Nucleus accumbens (tissue), 56 donors: Measurements from ENCODE around the gene VPS13D.
"Not testable (repeated sequence)": the region's sequence is repeated elsewhere in the genome, so short reads cannot be mapped to it uniquely, and the experiment has no call there.

Experiments
- DNase-seq, 56 donors: peaks; one replicate each; lab custom pipeline; 2025; lab: John Stamatoyannopoulos, UW

VPS13D gene

GRCh38 chr1:12505639-12506280, 275.9 kb downstream of the VPS13D start:
- DNase-seq, result peak in 23 of 56 donors; percentile 8 to 63 (median 26)

- DNase-seq, result no peak
These were observed 276.8 kb downstream of the VPS13D start for GRCh38 chr1:12506281-12507280.

GRCh38 chr1:12507631-12508030, 277.8 kb downstream of the VPS13D start:
- no peak for DNase-seq

DNA sequence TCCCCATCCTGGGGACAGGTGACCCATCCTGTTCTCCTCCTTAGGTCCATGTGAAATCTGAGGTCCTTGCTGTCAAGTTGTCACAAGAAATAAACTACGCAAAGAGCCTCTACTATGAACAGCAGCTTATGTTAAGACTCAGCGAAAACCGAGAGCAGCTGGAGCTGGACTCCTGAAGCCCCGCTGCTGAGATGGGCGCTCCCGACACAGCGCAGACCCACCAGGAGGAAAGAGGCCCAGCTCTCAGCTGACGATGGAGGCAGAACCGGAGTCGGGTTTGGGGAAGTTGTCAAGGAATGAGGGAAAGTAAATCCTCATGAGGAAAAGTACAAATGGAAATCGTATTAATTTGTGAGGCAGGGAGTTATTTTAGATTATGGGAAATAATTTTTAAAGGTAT, 279.0 kb downstream of the VPS13D start:
- no peak for DNase-seq

- no peak for DNase-seq
These were observed 281.3 kb downstream of the VPS13D start for GRCh38 chr1:12511128-12511484.

DNA sequence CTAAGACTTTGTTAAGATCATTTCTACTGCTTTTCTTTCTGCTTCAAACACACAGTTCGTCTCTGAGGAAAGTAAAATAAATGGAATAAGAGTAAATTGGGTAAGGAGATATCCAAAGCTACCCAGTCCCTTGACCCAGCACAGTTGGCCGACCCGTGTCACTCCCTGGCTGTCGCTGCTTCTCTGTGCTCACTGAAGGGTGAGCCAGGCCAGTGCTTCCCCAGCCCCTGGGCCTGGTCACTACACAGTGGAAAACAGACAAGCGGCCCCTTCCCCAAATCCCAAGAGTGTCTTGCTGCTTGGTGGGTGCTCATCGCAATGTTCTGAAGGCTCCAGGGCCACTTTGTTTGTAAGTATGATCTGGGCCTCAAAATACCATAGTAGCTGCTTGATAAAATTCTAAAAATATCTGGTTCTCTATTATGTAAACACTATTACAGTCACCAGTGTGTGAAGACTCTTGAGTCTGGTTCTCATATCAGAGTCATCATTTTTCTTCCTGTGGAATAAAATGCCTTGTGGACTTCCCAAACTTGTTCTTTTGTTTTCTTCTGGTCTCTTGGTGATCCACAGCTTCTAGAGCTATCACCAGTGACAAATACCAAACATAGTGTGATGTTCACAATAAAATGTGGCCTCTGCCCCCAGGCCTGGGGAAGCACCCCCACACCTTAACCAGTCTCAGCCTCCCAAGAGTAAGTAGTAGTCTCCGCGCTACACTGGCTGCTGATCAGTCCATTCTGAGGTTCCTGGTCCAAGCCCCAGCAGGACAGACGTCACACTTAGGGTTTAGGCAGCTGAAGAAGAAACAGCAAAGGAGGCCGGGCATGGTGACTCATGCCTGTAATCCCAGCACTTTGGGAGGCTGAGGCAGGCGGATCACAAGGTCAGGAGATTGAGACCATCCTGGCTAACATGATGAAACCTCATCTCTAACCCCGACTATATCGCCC, 282.0 kb downstream of the VPS13D start:
- DNase-seq, result no peak

DNA sequence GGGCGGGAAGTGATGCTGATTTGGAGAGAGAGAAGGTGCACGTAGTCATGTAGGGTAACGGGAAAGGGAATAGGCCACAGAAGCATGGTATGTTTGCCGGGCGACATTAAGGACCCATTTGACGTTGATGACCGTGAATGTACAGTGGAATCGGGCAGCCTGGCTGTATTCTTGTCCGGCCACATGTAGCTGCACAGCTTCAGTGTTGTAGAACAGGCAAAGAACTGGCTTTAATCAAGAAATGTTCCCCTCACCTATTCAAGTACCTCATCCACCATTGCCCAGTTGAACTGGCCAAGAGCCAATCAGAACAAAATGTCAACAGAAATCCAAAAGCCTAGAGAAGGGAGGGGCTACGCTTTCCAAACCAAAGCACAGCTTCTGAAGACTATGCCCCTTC, 283.4 kb downstream of the VPS13D start:
- no peak for DNase-seq

DNA sequence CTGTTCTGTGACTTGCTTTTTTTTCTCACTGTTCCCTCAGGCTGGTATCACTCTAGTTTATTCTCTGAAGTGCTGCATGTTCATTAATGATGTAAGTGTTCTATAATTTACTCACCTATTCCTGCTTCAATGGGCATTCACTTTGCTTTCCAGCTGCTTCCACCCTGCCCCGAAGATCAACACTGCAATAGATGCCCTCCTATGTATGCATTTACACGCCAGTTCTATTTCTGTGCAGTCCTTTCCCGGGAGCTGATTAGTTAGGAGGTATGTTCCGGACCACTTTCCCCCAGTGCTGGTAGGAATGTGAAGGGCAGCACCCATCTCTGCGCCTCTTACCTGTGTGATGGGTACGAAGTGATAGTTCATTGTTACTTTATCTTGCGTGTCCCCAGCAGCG, 284.8 kb downstream of the VPS13D start:
- DNase-seq, result no peak

DNA sequence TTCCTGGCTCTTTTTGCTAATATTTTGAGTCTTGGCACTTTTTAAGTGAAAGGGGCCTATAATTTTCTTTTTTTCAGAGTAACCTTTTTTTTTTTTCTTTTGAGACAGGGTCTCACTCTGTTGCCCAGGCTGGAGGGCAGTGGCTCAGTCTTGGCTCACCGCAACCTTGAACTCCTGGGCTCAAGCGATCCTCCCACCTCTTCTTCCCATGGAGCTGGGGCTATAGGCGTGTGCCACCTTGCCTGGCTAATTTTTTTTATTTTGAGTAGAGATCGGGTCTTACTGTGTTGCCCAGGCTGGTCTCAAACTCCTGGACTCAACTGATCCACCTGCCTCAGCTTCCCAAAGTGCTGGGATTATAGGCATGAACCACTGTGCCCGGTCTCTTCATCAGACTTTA, 285.4 kb downstream of the VPS13D start:
- no peak for DNase-seq

DNA sequence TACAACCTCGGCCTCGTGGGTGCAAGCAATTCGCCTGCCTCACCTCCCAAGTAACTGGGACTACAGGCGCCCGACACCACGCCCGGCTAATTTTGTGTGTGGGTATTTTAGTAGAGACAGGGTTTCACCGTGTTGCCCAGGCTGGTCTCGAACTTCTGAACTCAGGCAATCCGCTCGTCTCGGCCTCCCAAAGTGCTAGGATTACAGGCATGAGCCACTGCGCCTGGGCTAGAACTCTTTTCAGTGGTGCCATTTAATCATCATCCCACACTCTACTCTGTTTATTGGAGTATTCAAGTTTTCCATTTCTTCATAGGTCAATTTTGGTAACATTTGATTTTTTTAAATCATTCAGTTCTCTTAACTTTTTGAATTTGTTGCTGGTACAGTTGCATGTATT, 286.9 kb downstream of the VPS13D start:
- DNase-seq, result no peak

DNA sequence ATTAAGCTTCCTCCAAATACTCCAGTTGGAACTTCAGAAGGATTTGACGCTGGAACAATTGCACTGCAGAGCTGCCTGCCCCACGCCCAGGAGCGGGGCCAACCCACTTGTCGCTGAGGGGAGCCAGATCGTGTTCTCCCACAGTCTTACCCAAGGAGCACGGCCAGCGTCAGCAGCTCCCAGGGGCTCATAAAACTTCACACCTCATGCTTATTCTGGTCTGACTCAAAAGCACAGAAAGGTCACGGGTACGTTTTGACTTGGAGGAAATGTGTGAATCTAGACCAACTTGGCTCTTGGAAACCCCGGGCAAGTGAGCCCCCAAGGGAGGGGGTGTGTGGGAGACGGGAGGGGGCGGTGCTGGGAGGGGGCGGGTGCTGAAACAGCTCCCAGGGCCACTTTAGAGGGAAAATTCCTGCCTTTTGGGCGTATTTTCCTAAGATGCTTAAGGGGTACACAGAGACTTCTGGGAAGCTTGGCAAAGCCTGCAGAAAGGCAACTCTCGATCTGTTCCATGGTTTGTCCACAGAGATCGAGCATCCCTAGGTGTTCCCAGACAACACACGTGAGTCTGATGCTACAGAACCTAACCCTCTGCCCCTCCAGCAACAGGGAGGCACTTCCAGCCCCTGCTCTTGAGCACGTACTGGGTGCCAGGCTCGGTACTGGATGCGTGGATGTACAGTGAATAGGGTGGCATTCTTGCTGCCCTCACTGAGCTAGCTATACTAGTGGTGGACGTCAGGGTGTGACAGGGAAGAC, 289.3 kb downstream of the VPS13D start:
- DNase-seq, result peak in 23 of 56 donors; percentile 8 to 71 (median 40)

- DNase-seq, result no peak
These were observed 290.0 kb downstream of the VPS13D start for GRCh38 chr1:12519693-12520364.

DNA sequence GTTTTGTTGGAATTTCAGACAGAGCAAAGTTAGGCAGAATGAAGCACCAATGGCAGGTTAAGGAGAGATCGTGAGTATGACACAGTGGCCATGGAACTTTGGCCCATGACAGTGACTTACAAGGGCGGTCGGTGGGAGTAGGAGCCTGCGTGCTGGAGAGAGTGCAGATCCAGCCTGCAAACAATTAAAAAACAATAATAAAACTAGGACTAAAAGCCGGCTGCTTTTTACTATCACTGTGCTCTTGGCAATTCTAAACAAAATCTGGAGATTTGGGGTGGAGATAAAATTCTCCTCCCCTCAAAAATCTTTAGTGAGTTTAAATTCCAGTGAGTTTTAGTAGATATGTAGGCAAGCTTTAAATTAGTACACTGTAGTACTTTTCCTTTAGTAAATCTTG, 291.3 kb downstream of the VPS13D start:
- DNase-seq, result no peak

GRCh38 chr1:12522780-12523179, 292.9 kb downstream of the VPS13D start:
- not testable (repeated sequence) for DNase-seq

DNA sequence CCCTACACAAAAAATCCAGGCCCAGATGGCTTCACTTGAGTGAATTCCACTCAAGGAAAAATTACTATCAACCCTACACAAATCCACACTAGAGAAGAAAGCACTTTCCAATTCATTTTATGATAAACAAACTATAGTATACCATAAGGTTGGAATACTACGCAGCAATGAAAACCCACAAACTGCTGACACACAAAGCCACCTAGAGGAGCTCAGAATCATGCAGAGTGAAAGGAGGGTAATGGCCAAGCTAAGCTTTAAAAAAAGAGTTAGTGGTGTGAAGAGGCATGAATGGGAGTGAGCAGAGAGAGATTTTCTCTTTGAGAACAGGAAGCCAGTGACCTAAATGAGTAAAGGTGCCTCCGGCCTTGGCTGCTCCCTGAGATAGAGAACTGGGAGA, 294.4 kb downstream of the VPS13D start:
- DNase-seq, result no peak

- DNase-seq, result no peak
These were observed 295.7 kb downstream of the VPS13D start for GRCh38 chr1:12525311-12526181.

GRCh38 chr1:12527564-12527963, 297.7 kb downstream of the VPS13D start:
- DNase-seq, result no peak
